ENCODE results near the gene PLD5.

- TF ChIP-seq CTCF (IDR thresholded peaks at IDR 0.05): no peak
- no peak for TF ChIP-seq POLR2A (IDR thresholded peaks at IDR 0.05)
Observed at GRCh38 chr1:242212401-242212800, 312.1 kb downstream of the PLD5 start.
